SU-DHL-6 (cell line): ENCODE results near the gene COL1A1.

Experiments used
- H2AFZ ChIP-seq: fragments of 200-600 bp; sonication (generic); 2 replicates; pipeline ENCODE4 v1.6.1; 2014; ENCODE audit warnings: low read depth, mild to moderate bottlenecking, moderate library complexity, mixed read lengths, antibody characterized with exemption, low read length; ENCODE audit not compliant: severe bottlenecking
- H3F3A ChIP-seq: fragments of 200-600 bp; shearing (Covaris generic); 2 replicates; pipeline ENCODE4 v1.6.0; 2016; ENCODE audit warnings: antibody characterized with exemption, mild to moderate bottlenecking; ENCODE audit not compliant: insufficient read depth
- H3K27ac ChIP-seq: fragments of 200-600 bp; sonication (generic); 2 replicates; pipeline ENCODE4 v1.5.1; 2016; ENCODE audit warnings: low read depth, mild to moderate bottlenecking, low read length, moderate library complexity, mixed read lengths
- H3K27me3 ChIP-seq: fragments of 200-600 bp; sonication (generic), shearing (Covaris generic); 2 replicates; pipeline ENCODE4 v1.6.0; 2014; ENCODE audit warnings: mild to moderate bottlenecking, low read length
- H3K36me3 ChIP-seq: fragments of 200-600 bp; sonication (generic); 2 replicates; pipeline ENCODE4 v1.6.1; 2014; ENCODE audit warnings: mild to moderate bottlenecking, low read length, mixed read lengths
- H3K4me2 ChIP-seq: fragments of 300-600, 200-600 bp; shearing (Covaris generic), sonication (generic); 2 replicates; pipeline ENCODE4 v1.6.0; 2014; ENCODE audit warnings: low read length, low read depth, mild to moderate bottlenecking; ENCODE audit not compliant: poor library complexity, severe bottlenecking
- H3K4me3 ChIP-seq: fragments of 200-600 bp; sonication (generic); 2 replicates; pipeline ENCODE4 v1.5.1; 2014; ENCODE audit warnings: antibody characterized with exemption, low read length, mild to moderate bottlenecking, mixed read lengths; ENCODE audit not compliant: insufficient read depth, poor library complexity, severe bottlenecking
- H3K79me2 ChIP-seq: fragments of 200-600 bp; sonication (generic); 2 replicates; pipeline ENCODE4 v1.6.1; 2014; ENCODE audit warnings: mild to moderate bottlenecking, low read length, moderate library complexity; ENCODE audit not compliant: insufficient read depth
- H3K9ac ChIP-seq: fragments of 200-600 bp; sonication (generic); 2 replicates; pipeline ENCODE4 v1.7.0; 2014; ENCODE audit warnings: mild to moderate bottlenecking, low read length
- H3K9me2 ChIP-seq: fragments of 200-600 bp; sonication (generic); replicated peaks from 2 replicates; pipeline ENCODE4 v1.6.1; 2014; ENCODE audit warnings: low read length; ENCODE audit not compliant: insufficient read depth
- H3K9me3 ChIP-seq: fragments of 200-600 bp; sonication (generic); 2 replicates; pipeline ENCODE4 v1.6.1; 2014; ENCODE audit warnings: low read length, mixed read lengths; ENCODE audit not compliant: insufficient read depth
- H4K20me1 ChIP-seq: fragments of 200-600 bp; sonication (generic); 2 replicates; pipeline ENCODE4 v1.6.1; 2014; ENCODE audit warnings: low read depth, mild to moderate bottlenecking, antibody characterized with exemption, low read length, moderate library complexity, mixed read lengths
- EZH2phosphoT487 ChIP-seq: fragments of 200-600 bp; sonication (generic), shearing (Covaris generic); conservative IDR thresholded peaks from 2 replicates; pipeline ENCODE4 v1.6.1; 2018; ENCODE audit warnings: mild to moderate bottlenecking, antibody characterized with exemption, low read length, moderate library complexity, mixed read lengths
- TF ChIP-seq, protein P1 (sequence below): fragments of 200-600 bp; sonication (generic); IDR thresholded peaks from one replicate; pipeline ENCODE4 v1.5.1; 2017; ENCODE audit warnings: antibody characterized with exemption, mild to moderate bottlenecking, low read length, moderate library complexity; ENCODE audit not compliant: insufficient read depth, poor library complexity, severe bottlenecking

Gene COL1A1

GRCh38 chr17:50225701-50226240 lies 24.3 kb upstream of the COL1A1 start:
- TF ChIP-seq, protein P1, sequence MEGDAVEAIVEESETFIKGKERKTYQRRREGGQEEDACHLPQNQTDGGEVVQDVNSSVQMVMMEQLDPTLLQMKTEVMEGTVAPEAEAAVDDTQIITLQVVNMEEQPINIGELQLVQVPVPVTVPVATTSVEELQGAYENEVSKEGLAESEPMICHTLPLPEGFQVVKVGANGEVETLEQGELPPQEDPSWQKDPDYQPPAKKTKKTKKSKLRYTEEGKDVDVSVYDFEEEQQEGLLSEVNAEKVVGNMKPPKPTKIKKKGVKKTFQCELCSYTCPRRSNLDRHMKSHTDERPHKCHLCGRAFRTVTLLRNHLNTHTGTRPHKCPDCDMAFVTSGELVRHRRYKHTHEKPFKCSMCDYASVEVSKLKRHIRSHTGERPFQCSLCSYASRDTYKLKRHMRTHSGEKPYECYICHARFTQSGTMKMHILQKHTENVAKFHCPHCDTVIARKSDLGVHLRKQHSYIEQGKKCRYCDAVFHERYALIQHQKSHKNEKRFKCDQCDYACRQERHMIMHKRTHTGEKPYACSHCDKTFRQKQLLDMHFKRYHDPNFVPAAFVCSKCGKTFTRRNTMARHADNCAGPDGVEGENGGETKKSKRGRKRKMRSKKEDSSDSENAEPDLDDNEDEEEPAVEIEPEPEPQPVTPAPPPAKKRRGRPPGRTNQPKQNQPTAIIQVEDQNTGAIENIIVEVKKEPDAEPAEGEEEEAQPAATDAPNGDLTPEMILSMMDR = no peak
- TF ChIP-seq EZH2phosphoT487 = no peak

DNA sequence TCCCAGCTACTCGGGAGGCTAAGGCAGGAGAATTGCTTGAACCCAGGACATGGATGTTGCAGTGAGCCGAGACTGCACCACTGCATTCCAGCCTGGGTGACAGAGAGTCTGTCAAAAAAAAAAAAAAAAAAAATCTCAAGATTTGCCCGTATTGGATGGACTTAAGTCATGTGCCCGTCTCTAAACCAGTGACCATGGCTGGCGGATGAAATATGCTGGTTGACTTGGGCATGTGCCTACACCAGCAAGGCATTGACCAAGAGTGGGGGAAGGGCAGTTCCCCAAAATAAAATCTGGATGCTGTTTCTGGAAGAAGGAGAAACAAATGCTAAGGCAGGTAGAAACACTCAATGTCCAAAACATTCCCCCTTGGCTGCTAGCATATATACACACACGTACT lies 21.5 kb upstream of the COL1A1 start:
- TF ChIP-seq, protein P1 = no peak
- no peak for TF ChIP-seq EZH2phosphoT487
- no peak overlapping the region for H3K4me3 ChIP-seq
- H3K9me3 ChIP-seq = peaks cover 9% of the 10 kb centered on the region; the same call in 1 of the 2 replicates
- H3K79me2 ChIP-seq = no peaks in the 10 kb centered on the region
- no peaks in the 10 kb centered on the region for H4K20me1 ChIP-seq
- H3F3A ChIP-seq = no peaks in the 10 kb centered on the region
- H3K9ac ChIP-seq = no peak overlapping the region
- no peak overlapping the region for H3K27ac ChIP-seq
- no peak overlapping the region for H2AFZ ChIP-seq
- H3K9me2 ChIP-seq = no peaks in the 10 kb centered on the region
- no peaks in the 10 kb centered on the region for H3K27me3 ChIP-seq
- H3K4me2 ChIP-seq = no peak overlapping the region
- no peaks in the 10 kb centered on the region for H3K36me3 ChIP-seq

More at GRCh38 chr17:50225701-50226240, 24.3 kb upstream of the COL1A1 start:
- Histone ChIP-seq H3K27me3 (no peaks in the 10 kb centered on the region), H2AFZ (no peak overlapping the region), H3K79me2 (no peaks in the 10 kb centered on the region), H3F3A (no peaks in the 10 kb centered on the region), H3K9me2 (no peaks in the 10 kb centered on the region), H3K4me3 (no peak overlapping the region), H3K4me2 (no peak overlapping the region), H3K27ac (no peak overlapping the region), H3K9me3 (peaks cover 9% of the 10 kb centered on the region; the same call in 1 of the 2 replicates), H4K20me1 (no peaks in the 10 kb centered on the region), H3K36me3 (no peaks in the 10 kb centered on the region), H3K9ac (no peak overlapping the region)

DNA sequence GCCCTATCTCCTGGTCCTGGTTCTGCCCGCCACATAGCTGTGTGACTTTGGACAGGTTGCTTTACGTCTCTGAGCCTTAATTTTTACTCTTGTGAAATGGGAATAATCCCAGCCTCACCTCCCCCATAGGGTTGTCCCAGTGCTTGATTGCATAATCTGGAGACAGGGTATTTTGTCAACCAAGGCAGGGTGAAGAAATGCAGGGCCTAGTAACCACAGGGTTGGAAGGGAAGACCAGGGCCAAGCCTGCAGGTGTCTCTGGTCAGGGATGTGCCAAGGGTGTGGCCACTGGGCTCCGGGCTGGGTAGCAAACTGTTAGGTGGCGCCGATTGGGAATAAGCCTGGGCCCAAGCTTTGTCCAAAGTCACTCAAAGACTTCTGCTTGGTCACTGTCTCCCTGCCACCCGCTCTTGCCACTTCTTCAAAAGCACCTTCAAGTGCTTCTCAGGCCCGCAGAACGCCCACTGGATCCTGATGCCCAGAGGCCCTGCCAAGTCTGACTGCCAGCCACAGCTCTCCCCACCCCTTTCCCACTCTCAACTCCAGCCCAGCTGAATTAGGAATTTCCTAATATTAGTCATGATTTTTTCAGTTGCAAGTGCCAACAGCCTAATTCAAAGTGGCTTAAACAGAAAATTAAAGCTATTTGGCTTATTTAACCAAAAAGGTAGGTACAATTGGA lies 20.6 kb upstream of the COL1A1 start:
- no peaks in the 10 kb centered on the region for H3K79me2 ChIP-seq
- H3K4me2 ChIP-seq = no peak overlapping the region
- TF ChIP-seq, protein P1 = no peak
- no peak for TF ChIP-seq EZH2phosphoT487
- H3K36me3 ChIP-seq = no peaks in the 10 kb centered on the region
- H3K9me2 ChIP-seq = no peaks in the 10 kb centered on the region
- no peak overlapping the region for H2AFZ ChIP-seq
- H3K27me3 ChIP-seq = no peaks in the 10 kb centered on the region
- H3K27ac ChIP-seq = no peak overlapping the region
- no peaks in the 10 kb centered on the region for H4K20me1 ChIP-seq
- H3K4me3 ChIP-seq = no peak overlapping the region
- H3F3A ChIP-seq = no peaks in the 10 kb centered on the region
- H3K9me3 ChIP-seq = peaks cover 9% of the 10 kb centered on the region; the same call in 1 of the 2 replicates
- no peak overlapping the region for H3K9ac ChIP-seq
